CD8-positive, alpha-beta memory T cell (primary cell): Measurements from ENCODE around the gene PPP2R5D. TPM values are rescaled to one million over a fixed set of nuclear protein-coding genes. Genes with fewer than 3 reads are reported as not detected.
A peak's percentile ranks its signal among the peaks of the same experiment; 100 is the strongest.
"Not testable (repeated sequence)": the region's sequence is repeated elsewhere in the genome, so short reads cannot be mapped to it uniquely, and the experiment has no call there.

ENCODE experiments used
- CTCF ChIA-PET: fragments of 350-600 bp; sonication (Branson Sonifier 250); formaldehyde crosslinking; loops from one replicate; lab custom pipeline; 2021; ENCODE audit warnings: antibody characterized with exemption; lab: Charles Lee
- POLR2A ChIA-PET: fragments of 350-600 bp; sonication (Branson Sonifier 250); formaldehyde crosslinking; loops from one replicate; lab custom pipeline; 2021; ENCODE audit warnings: antibody characterized with exemption; lab: Charles Lee
- DNase-seq, 5 donors: peaks; one replicate each; pipeline versions ENCODE4 v3.0.0 to v3.0.0-alpha.2; 2020 to 2022; ENCODE audit warnings: mixed read lengths in 1 of 5
- H3K27ac ChIP-seq: one replicate; pipeline ENCODE4 v1.7.0; 2013; ENCODE audit warnings: low read depth, mild to moderate bottlenecking, low read length, moderate library complexity
- H3K27me3 ChIP-seq: 2 replicates; pipeline ENCODE4 v1.7.0; 2013; ENCODE audit warnings: low read length, mild to moderate bottlenecking; ENCODE audit not compliant: insufficient read depth, poor library complexity, severe bottlenecking
- H3K36me3 ChIP-seq: 2 replicates; pipeline ENCODE4 v1.7.0; 2013; ENCODE audit warnings: mild to moderate bottlenecking, low read length, moderate library complexity; ENCODE audit not compliant: insufficient read depth
- H3K4me1 ChIP-seq: 2 replicates; pipeline ENCODE4 v1.7.0; 2013; ENCODE audit warnings: mild to moderate bottlenecking, low read length, moderate library complexity; ENCODE audit not compliant: insufficient read depth
- H3K4me3 ChIP-seq: 2 replicates; pipeline ENCODE4 v1.7.0; 2013; ENCODE audit warnings: mild to moderate bottlenecking, low read length
- H3K9me3 ChIP-seq: 2 replicates; pipeline ENCODE4 v1.7.0; 2013; ENCODE audit warnings: mild to moderate bottlenecking, low read length
- H3K27ac Mint-ChIP-seq, 8 donors: one replicate each; pipeline ENCODE4 v1.8.0; 2020 to 2021; ENCODE audit warnings: mixed read lengths in 8 of 8, mild to moderate bottlenecking in 6 of 8, inconsistent platforms in 3 of 8, moderate library complexity in 3 of 8
- H3K27me3 Mint-ChIP-seq, 2 donors: one replicate each; pipeline ENCODE4 v1.8.0; 2020 to 2021; ENCODE audit warnings: mixed read lengths in 2 of 2, mild to moderate bottlenecking in 1 of 2, moderate library complexity in 1 of 2
- H3K36me3 Mint-ChIP-seq, 3 donors: one replicate each; pipeline ENCODE4 v1.8.0; 2020 to 2021; ENCODE audit warnings: mixed read lengths in 3 of 3, inconsistent platforms in 1 of 3, mild to moderate bottlenecking in 1 of 3
- H3K4me1 Mint-ChIP-seq, 3 donors: one replicate each; pipeline ENCODE4 v1.8.0; 2020 to 2021; ENCODE audit warnings: mixed read lengths in 3 of 3, inconsistent platforms in 1 of 3, mild to moderate bottlenecking in 1 of 3
- H3K4me3 Mint-ChIP-seq, 7 donors: one replicate each; pipeline ENCODE4 v1.8.0; 2020 to 2021; ENCODE audit warnings: mixed read lengths in 7 of 7, mild to moderate bottlenecking in 6 of 7, moderate library complexity in 4 of 7, inconsistent platforms in 2 of 7
- H3K9me3 Mint-ChIP-seq, 5 donors: one replicate each; pipeline ENCODE4 v1.8.0; 2020 to 2022; ENCODE audit warnings: mixed read lengths in 5 of 5, mild to moderate bottlenecking in 3 of 5, moderate library complexity in 2 of 5, inconsistent platforms in 1 of 5
- polyA plus RNA-seq: library from polyadenylated mRNA; unstranded; fragments of 300-500 nt; fragmentation: Illumina TruSeq; gene quantifications from one replicate; pipeline ENCODE4 v1.2.3, GENCODE V29; 2021
- total RNA-seq, 2 experiments: library from RNA; stranded (reverse); gene quantifications; one replicate each; pipeline ENCODE4 v1.2.3, GENCODE V29; 2021

Gene PPP2R5D
- total and polyA plus RNA-seq, 3 experiments from 2014 or later, result 32.5 to 52.4 (median 52.2) TPM

GRCh38 chr6:42984924-42985475, 630 bp downstream of the PPP2R5D start:
- H3K36me3 Mint-ChIP-seq, result peaks cover 0 to 32% (median 0%) of the 10 kb centered on the region in 3 donors
- DNase-seq, result peak in 1 of 5 donors; percentile 14
- peak overlapping the region; percentile 82 to 96 (median 93) for H3K4me3 Mint-ChIP-seq
- H3K27me3 ChIP-seq, result no peaks in the 10 kb centered on the region
- H3K36me3 ChIP-seq, result peaks cover 8% of the 10 kb centered on the region
- H3K4me3 ChIP-seq, result peak overlapping the region; percentile 61
- peaks cover 52 to 73% (median 55%) of the 10 kb centered on the region in 3 donors for H3K4me1 Mint-ChIP-seq
- peaks cover 45% of the 10 kb centered on the region for H3K4me1 ChIP-seq
- H3K27ac Mint-ChIP-seq, result peak overlapping the region; percentile 20 to 95 (median 86)
- CTCF ChIA-PET, result interaction anchor here (1.4 to 1.9 kb wide), 4 partner anchors 24 to 271 kb away, joined by 3 to 17 read pairs (median 8); partner anchors contain the start of gene CNPY3
- H3K9me3 Mint-ChIP-seq, result no peaks in the 10 kb centered on the region
- POLR2A ChIA-PET, result interaction anchor here (1.3 to 2.1 kb wide), 6 partner anchors 14 to 239 kb away, joined by 3 to 45 read pairs (median 8); partner anchors contain the start of genes CNPY3, KLC4, KLHDC3 and MEA1
- peak overlapping the region; percentile 79 for H3K27ac ChIP-seq
- no peaks in the 10 kb centered on the region for H3K9me3 ChIP-seq
- peaks cover 0 to 2% of the 10 kb centered on the region in 2 donors for H3K27me3 Mint-ChIP-seq

GRCh38 chr6:42987533-42988451, 3.4 kb downstream of the PPP2R5D start:
- POLR2A ChIA-PET, result interaction anchor here (0.7 kb wide), 1 partner anchor 15 kb away, joined by 3 read pairs; no protein-coding TSS in a partner anchor
- peak overlapping the region in 5 of 8 donors; percentile 19 to 79 (median 43) for H3K27ac Mint-ChIP-seq
- H3K4me3 Mint-ChIP-seq, result peak overlapping the region in 4 of 7 donors; percentile 15 to 96 (median 45)

GRCh38 chr6:42988486-42989020, 4.2 kb downstream of the PPP2R5D start:
- Histone ChIP-seq H3K4me3 (no peak overlapping the region), H3K27me3 (no peaks in the 10 kb centered on the region), H3K9me3 (no peaks in the 10 kb centered on the region), H3K36me3 (peaks cover 15% of the 10 kb centered on the region), H3K4me1 (peaks cover 36% of the 10 kb centered on the region), H3K27ac (no peak overlapping the region)
- POLR2A ChIA-PET, result interaction anchor here (0.7 kb wide), 1 partner anchor 15 kb away, joined by 3 read pairs; no protein-coding TSS in a partner anchor
- H3K27ac Mint-ChIP-seq, result peak overlapping the region in 5 of 8 donors; percentile 12 to 96 (median 63)
- peak overlapping the region in 2 of 7 donors; percentile 13 to 34 for H3K4me3 Mint-ChIP-seq
- no peak for DNase-seq
- no peaks in the 10 kb centered on the region for H3K9me3 Mint-ChIP-seq
- H3K27me3 Mint-ChIP-seq, result peaks cover 0 to 2% of the 10 kb centered on the region in 2 donors
- CTCF ChIA-PET, result interaction anchor here (1.1 kb wide), 1 partner anchor 22 kb away, joined by 3 read pairs; no protein-coding TSS in a partner anchor
- peaks cover 0 to 51% (median 2%) of the 10 kb centered on the region in 3 donors for H3K36me3 Mint-ChIP-seq
- peaks cover 51 to 74% (median 55%) of the 10 kb centered on the region in 3 donors for H3K4me1 Mint-ChIP-seq

More at GRCh38 chr6:42987533-42988451, 3.4 kb downstream of the PPP2R5D start:
- no peaks in the 10 kb centered on the region for H3K9me3 ChIP-seq
- H3K4me3 ChIP-seq, result no peak overlapping the region
- Mint-ChIP-seq H3K36me3 (peaks cover 0 to 49% (median 0%) of the 10 kb centered on the region in 3 donors), H3K4me1 (peaks cover 49 to 72% (median 52%) of the 10 kb centered on the region in 3 donors), H3K27me3 (peaks cover 0 to 2% of the 10 kb centered on the region in 2 donors), H3K9me3 (no peaks in the 10 kb centered on the region)
- DNase-seq, result no peak
- H3K4me1 ChIP-seq, result peaks cover 38% of the 10 kb centered on the region
- H3K36me3 ChIP-seq, result peaks cover 15% of the 10 kb centered on the region
- CTCF ChIA-PET, result interaction anchor here (0.7 to 1.1 kb wide), 2 partner anchors 9 to 22 kb away, joined by 3 to 4 read pairs; partner anchors contain the start of gene PEX6
- H3K27ac ChIP-seq, result no peak overlapping the region
- no peaks in the 10 kb centered on the region for H3K27me3 ChIP-seq

- Mint-ChIP-seq H3K36me3 (peaks cover 0 to 55% (median 2%) of the 10 kb centered on the region in 3 donors), H3K4me3 (no peak overlapping the region), H3K9me3 (no peaks in the 10 kb centered on the region), H3K27ac (peak overlapping the region in 1 of 8 donors; percentile 34), H3K27me3 (peaks cover 0 to 2% of the 10 kb centered on the region in 2 donors), H3K4me1 (peaks cover 47 to 69% (median 49%) of the 10 kb centered on the region in 3 donors)
- ChIA-PET CTCF (no interaction called here), POLR2A (no interaction called here)
- DNase-seq, result no peak
- no peaks in the 10 kb centered on the region for H3K27me3 ChIP-seq
- no peak overlapping the region for H3K27ac ChIP-seq
- no peak overlapping the region for H3K4me3 ChIP-seq
- H3K36me3 ChIP-seq, result peaks cover 15% of the 10 kb centered on the region
- no peaks in the 10 kb centered on the region for H3K9me3 ChIP-seq
- H3K4me1 ChIP-seq, result peaks cover 31% of the 10 kb centered on the region
Observed at GRCh38 chr6:42989923-42990322, 5.6 kb downstream of the PPP2R5D start.

- H3K9me3 Mint-ChIP-seq, result no peaks in the 10 kb centered on the region
- H3K27ac ChIP-seq, result no peak overlapping the region
- H3K36me3 Mint-ChIP-seq, result peaks cover 0 to 45% (median 2%) of the 10 kb centered on the region in 3 donors
- ChIA-PET CTCF (no interaction called here), POLR2A (no interaction called here)
- H3K4me1 ChIP-seq, result no peaks in the 10 kb centered on the region
- DNase-seq, result no peak
- H3K9me3 ChIP-seq, result no peaks in the 10 kb centered on the region
- peak overlapping the region in 3 of 8 donors; percentile 2 to 71 (median 56) for H3K27ac Mint-ChIP-seq
- H3K4me3 ChIP-seq, result no peak overlapping the region
- peaks cover 10% of the 10 kb centered on the region for H3K36me3 ChIP-seq
- no peaks in the 10 kb centered on the region for H3K27me3 ChIP-seq
- H3K4me3 Mint-ChIP-seq, result no peak overlapping the region
- peaks cover 0 to 1% of the 10 kb centered on the region in 2 donors for H3K27me3 Mint-ChIP-seq
- H3K4me1 Mint-ChIP-seq, result peaks cover 19 to 42% (median 19%) of the 10 kb centered on the region in 3 donors
Observed at GRCh38 chr6:42993445-42993844, 9.1 kb downstream of the PPP2R5D start.

- peaks cover 3% of the 10 kb centered on the region for H3K36me3 ChIP-seq
- H3K36me3 Mint-ChIP-seq, result peaks cover 0 to 23% (median 2%) of the 10 kb centered on the region in 3 donors
Observed at GRCh38 chr6:42996513-42996912, 12.1 kb downstream of the PPP2R5D start.

GRCh38 chr6:42998205-42998604, 13.8 kb downstream of the PPP2R5D start:
- DNase-seq, H3K27me3 Mint-ChIP-seq, H3K27ac Mint-ChIP-seq, H3K27ac ChIP-seq, CTCF ChIA-PET, H3K4me3 Mint-ChIP-seq, H3K4me3 ChIP-seq, H3K9me3 ChIP-seq, POLR2A ChIA-PET, H3K4me1 ChIP-seq, H3K27me3 ChIP-seq, H3K36me3 ChIP-seq, H3K9me3 Mint-ChIP-seq: not testable (repeated sequence)
- H3K36me3 Mint-ChIP-seq, result peaks cover 0 to 24% (median 2%) of the 10 kb centered on the region in 3 donors
- H3K4me1 Mint-ChIP-seq, result peaks cover 10 to 19% (median 10%) of the 10 kb centered on the region in 3 donors

More at GRCh38 chr6:42996513-42996912, 12.1 kb downstream of the PPP2R5D start:
- peak overlapping the region in 4 of 8 donors; percentile 1 to 45 (median 38) for H3K27ac Mint-ChIP-seq
- Histone ChIP-seq H3K9me3 (no peaks in the 10 kb centered on the region), H3K27me3 (no peaks in the 10 kb centered on the region), H3K27ac (no peak overlapping the region), H3K4me1 (no peaks in the 10 kb centered on the region), H3K4me3 (no peak overlapping the region)
- CTCF ChIA-PET, result interaction anchor here (1.2 to 1.9 kb wide), 2 partner anchors 17 to 147 kb away, joined by 3 to 5 read pairs; partner anchors contain the start of gene PEX6
- POLR2A ChIA-PET, result no interaction called here
- no peak for DNase-seq
- peaks cover 10 to 22% (median 12%) of the 10 kb centered on the region in 3 donors for H3K4me1 Mint-ChIP-seq
- H3K9me3 Mint-ChIP-seq, result no peaks in the 10 kb centered on the region
- H3K27me3 Mint-ChIP-seq, result no peaks in the 10 kb centered on the region
- H3K4me3 Mint-ChIP-seq, result no peak overlapping the region
